GM19240 (cell line): ENCODE measurements around the gene SMTNL1.

Experiments
- DNase-seq: peaks from one replicate; pipeline ENCODE4 v3.0.0; 2011; ENCODE audit warnings: low spot score; ENCODE audit not compliant: insufficient read length

SMTNL1 gene

DNA sequence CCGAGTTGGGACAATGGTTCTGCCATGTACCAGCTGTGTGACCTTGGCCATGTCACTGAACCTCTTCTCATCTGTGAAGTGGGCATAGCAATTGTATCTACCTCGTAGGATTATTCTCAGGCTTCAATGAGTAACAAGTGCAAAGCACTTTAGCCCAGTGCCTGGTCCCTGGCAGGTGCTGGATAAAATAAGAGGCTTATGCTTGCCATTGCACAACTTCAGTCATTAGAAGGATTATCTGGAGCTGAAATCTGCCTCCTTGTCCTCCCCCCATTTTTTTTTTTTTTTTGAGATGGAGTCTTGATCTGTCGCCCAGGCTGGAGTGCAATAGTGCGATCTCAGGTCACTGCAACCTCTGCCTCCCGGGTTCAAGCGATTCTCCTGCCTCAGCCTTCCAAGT lies 7.2 kb downstream of the SMTNL1 start:
- DNase-seq, result no peak

DNA sequence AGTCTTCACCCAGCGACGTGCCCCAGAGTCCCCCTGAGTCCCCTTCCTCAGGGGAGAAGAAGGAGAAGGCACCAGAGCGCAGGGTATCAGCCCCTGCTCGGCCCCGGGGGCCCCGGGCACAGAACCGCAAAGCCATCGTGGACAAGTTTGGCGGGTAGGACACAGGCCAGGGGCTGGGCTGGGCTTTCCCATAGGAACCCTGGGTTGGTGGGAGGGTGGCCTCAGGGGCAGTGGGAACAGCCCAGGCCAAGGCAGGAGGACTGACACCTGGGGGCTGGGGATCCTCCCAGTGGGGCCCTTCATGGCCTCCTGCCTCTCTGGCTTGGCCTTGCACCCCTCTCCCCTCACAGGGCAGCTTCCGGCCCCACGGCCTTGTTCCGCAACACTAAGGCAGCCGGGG lies 8.5 kb downstream of the SMTNL1 start:
- no peak for DNase-seq

DNA sequence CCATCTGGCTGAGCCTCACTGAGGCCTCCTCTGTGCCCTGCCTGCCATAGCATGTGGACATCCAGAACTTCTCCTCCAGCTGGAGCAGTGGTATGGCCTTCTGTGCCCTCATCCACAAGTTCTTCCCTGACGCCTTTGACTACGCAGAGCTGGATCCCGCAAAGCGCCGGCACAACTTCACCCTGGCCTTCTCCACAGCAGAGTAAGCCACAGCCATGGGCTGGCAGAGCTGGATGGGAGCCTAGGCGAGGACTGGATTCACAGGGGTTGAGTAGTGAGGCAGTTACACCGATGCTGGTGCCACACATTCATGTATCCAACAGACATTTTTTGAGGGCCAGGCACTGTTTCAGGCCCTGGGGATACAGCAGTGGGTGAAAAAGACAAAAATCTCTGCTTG lies 9.1 kb downstream of the SMTNL1 start:
- no peak for DNase-seq

DNA sequence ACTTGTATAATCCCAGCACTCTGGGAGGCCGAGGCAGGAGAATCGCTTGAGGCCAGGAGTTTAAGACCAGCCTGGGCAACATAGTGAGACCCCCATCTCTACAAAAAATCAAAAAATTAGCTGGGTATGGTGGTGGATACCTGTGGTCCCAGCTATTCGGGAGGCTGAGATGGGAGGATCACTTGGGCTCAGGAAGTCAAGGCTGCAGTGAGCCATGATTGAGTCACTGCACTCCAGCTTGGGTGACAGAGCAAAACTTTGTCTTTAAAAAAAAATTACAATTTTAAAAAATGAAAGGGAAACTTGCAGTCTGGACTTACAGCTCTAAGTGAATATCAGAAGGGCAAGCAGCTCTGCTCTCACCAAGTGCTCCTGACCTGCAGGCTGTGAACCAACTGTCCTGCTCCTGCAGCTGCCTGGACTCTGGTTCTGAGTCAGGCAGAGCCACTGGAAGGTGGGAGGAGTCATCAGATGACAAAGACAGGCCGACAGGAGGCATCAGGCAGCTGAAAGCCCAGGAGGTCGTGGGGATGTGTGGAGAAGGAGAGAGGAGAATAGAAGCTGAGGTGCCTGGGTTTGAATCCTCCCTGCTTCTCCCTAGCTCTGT lies 9.6 kb downstream of the SMTNL1 start:
- no peak for DNase-seq

DNA sequence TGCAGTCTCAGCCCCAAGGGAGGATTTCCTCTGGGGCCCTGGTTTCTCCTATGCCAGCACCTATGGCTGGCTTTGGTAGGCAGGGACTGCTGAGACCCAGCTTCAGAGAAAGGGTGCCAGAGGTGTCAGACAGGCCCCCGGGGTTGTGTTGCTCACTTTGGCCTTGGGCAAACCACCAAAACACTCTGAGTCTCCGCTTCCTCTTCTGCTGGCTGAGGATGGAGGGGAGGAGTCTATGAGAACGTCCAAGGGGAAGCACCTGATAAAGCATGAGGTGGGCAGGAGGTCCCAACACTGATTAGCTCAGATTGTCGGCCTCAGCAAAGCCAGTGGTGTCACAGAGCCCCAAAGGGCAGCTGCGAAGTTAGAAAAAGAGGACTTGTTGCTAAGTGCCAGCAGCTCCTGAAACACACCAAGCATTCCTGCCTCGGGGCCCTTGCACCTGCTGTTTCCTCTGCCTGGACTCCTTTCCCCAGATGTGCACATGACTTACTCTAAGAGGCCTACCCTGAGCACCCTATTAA lies 10.5 kb downstream of the SMTNL1 start:
- peak; percentile 55 for DNase-seq

DNA sequence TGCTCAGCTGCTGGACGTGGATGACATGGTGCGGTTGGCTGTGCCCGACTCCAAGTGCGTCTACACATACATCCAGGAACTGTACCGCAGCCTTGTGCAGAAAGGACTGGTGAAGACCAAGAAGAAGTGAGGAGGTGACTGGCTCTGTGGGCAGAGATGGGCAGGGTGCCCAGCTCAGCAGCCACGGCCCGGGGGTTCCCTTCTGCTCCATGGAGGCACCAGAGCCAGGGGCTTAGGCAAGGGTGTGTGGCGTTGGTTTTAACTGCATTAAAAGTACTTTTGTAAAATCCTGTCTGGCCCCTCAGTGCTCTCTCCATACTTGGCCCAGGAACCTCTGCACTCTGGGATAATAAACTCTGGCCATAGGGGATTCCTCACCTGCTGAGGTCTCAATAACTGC lies 12.6 kb downstream of the SMTNL1 start:
- DNase-seq, result no peak

DNA sequence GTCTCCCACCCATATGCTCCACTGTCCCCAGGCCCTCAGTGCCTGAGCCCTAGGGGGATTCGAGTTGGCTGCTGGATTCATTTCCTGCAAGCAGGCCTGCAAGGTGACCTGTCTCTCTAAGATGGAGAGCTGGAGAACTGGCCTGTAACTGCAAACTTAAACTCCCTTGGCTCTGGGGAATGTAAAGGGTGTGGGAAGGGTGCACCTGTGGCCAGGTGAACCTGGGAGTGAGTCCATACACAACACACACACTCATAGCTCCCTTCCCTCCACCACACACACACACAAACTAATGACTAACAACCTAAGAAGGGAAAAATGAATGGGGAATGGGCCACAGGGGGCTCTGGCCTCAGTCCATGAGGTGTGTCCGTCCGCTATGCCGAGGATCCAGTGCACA lies 14.5 kb downstream of the SMTNL1 start:
- DNase-seq, result no peak

DNA sequence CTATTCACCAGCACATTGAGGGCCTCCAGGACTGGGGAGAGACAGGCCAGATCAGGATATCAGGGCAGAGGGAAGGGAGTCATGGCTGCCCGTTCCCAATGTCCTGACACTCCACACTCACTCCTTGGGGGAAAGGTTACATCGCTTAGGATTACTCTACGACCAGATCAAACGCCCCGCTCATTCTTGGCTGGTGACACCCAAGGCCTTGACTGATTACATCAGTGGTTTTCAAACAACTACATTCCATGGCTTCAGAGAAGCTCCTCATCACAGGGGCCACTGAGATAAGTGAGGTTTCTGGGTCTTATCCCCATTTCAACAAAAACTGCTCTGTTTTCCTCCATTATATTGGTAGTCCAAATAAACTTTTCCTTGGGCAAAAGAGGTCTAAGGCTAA lies 15.1 kb downstream of the SMTNL1 start:
- DNase-seq, result no peak

DNA sequence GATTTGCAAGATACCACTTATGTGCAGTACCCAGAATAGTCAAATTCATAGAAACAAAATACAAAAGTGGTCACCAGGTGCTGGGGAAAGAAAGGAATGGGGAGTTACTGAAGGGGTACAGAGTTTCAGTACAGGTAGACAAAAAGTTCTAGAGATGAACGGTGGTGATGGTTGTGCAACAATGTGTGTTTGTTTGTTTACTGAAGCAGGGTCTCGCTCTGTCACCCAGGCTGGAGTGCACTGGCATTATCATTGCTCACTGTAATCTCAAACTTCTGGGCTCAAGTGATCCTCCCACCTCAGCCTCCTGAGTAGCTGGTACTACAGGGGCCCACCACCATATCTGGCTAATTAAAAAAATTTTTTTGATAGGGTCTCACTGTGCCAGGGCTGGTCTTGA lies 18.0 kb downstream of the SMTNL1 start:
- DNase-seq, result no peak

DNA sequence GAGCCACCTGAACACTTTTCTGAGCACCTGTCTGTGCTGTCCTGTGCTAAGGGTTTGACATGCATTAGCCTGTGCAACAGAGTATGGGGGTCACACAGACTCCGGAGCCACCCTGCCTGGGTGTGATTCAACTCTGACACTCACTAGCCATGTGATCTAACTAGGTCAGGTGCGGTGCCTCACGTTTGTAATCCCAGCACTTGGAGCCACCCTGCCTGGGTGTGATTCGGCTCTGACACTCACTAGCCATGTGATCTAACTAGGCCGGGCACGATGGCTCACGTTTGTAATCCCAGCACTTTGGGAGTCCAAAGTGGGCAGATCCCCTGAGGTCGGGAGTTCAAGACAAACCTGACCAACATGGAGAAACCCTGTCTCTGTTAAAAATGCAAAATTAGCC lies 18.6 kb downstream of the SMTNL1 start:
- no peak for DNase-seq

DNA sequence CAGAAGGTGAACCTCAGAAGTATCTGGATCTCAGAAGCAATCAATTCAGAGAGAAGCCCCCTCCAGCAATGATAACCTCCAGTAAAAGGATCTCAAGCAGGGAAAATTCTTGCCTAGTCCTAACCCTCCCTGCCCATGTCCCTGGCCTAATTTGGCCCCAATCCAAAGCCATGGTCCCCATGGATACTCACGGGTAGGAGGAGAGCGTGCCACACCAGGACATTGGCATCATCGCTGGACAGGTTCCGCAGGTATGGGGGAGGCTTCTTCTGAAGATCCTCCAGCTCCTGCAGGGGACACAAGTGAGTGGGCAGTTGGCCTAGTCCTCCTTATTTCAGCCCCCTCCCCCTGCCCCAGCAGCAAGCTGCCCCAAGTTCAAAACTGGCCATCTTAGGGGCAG lies 22.8 kb downstream of the SMTNL1 start:
- DNase-seq, result no peak

DNA sequence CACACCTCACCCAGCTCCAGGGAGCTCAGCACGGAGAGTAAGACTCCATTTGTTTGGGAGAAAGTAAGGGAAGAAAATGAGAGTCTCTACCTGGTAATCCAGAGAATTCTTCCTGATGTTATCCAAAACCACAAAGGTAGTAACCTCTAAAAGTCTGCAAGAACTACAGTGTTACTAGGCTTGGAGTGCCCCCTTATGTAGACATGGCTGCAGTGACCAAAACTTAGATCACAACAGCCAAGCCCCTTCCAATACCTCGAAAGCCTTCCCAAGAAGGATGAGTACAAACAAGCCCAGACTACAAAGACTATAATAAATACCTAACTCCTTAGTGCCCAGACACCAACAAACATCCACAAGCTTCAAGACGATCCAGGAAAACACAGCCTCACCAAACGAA lies 25.2 kb downstream of the SMTNL1 start:
- DNase-seq, result no peak

DNA sequence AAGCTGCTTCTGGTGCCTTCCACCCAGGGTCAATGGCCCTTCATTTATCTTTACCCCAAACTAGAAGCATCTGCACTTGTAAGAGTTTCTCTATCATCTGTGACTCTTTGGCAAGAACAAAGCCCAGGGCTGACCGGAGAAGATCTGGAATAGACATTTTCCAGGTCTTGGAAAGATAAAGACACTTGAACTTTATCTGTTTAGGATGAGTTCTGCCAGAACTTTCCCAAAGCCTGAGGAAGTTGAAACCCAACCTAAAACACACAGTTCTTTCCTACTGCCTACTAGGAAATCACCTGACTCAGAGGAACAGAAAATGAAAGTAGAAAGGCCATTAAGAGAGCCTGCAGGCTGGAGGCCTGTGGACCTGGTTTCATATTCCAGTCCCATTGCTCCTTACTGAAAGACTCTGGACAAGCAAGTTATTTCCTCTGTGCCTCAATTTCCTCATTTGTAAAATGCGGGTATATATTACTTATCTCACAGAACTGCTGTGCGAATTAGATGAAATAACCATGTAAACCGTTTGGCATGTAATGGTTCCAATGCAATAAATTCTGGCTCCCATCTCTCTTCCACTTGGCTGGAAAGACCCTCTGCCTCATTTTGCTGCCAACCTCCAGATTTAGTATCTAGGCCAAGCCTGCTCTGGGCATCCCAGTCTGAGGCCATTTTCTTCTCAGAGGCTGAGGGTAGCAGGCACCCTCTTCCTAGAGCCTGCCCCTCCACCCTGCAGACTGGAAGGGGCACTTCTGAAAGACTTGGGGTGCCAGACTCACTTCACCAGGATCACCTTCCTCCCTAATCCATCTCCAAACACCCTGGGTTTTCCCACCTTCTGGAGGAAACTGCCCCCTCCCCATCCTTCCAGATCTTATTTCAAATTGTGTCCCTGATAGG lies 28.9 kb downstream of the SMTNL1 start:
- peak; percentile 55 for DNase-seq

DNA sequence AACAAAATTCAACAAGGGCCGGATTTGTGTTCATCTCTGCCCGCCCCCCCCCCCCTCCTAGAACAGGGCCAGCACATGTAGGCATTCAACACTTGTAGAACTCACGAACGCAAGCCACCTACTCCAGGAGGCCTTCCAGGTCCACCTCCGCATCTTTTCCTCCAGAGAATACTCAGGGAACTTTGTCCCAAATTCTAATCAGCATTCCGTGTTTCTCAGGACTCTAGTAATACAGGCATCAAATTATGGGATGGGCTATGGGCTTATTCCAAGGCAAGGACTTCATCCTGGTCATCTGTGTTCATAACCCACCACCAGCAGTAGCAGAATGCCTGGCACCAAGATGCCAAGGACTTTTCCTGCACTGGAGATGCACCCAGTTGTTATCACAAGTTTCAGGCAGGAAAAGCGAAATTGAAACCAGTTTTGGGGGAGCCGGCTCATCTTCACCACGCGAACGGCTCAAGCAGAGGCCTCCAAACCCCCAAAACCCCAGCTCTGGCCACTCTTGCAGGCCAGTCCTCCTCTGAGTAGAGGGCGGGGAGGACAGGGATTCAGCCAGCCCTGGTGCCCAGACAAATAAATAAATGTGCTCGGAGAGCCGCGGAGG lies 29.6 kb downstream of the SMTNL1 start:
- no peak for DNase-seq

DNA sequence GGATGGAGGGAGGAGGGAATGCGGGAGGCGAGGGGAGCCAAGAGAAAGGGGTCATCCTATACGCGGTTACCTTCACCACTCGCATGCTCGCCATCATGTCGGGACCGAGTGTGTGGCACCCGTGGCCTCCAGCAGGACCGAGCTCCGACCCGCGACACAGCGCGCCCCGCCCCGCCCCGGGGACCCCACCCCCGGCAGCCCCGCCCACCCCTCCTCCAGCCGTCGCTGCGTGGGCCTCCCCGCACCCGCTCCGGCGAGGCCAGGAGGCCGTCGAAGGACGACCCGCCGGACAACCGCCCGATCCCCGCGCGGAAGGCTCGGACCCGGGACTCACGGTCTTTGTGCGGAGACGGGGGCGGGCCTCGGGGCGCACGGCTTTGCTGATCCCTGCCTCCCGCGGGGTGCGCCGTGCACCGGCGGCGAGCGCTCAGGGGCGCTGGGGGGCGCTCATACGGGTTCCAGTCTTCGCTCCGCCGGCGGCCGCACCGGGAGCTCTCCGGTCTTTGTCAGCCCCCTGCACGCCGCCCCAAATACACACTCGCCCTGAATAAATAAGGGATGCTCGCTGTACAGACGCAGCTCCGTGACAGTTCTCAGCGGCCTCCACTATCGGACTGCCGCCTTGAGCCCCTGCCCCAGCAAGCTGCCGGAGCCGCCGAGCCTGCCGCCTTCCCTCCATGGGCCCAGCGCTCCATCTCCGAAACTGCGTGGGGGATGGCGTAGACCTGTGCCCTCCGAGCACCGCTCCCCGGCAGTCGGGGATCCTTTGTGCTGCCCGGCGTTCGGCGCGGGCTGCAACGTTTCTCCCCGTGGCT lies 30.3 kb downstream of the SMTNL1 start, which contains the start of gene UBE2L6:
Gene UBE2L6 (minus strand): TSS at position 158 of the 815 bp plus-strand sequence. CDS start 61 bp downstream, at position 97.
- DNase-seq, result peak; percentile 64

DNA sequence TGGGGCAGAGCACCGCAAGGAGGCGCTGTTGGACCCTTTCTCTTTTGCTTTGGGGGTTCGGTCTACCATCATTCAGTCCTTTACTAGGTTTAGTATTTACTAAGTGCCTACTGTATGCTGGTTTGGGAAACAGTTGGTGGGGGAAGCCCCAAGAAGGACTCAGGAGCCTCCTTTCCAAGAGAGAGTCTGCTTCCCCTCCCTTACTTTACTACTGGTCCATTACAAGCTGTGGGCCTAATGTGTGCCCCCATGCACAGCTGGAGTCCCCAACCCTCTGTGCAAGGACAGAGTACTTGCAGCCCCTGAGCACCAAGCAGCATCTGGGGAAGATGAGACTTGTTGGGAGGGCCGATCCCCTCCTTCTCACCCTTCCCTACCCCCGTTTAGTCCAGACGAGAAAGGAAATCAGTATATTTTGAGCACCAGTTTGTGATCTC lies 31.0 kb downstream of the SMTNL1 start:
- no peak for DNase-seq

DNA sequence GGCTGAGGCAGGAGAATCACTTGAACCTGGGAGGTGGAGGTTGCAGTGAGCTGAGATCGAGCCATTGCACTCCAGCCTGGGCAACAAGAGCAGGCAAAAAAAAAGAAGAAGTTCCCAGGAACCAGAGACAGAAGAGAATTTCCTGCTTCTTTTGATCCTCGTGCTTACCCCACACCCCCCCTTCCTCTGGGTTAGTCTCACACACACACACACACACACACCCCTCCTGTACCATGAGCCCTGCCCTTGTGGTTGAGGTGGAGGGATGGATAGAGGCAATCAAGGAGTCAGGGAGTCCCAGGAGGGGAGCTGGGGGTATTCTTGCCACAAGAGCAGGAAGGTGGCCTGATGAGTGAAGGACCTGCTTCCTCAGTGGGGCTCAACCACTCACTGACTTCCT lies 34.2 kb downstream of the SMTNL1 start:
- DNase-seq, result no peak

DNA sequence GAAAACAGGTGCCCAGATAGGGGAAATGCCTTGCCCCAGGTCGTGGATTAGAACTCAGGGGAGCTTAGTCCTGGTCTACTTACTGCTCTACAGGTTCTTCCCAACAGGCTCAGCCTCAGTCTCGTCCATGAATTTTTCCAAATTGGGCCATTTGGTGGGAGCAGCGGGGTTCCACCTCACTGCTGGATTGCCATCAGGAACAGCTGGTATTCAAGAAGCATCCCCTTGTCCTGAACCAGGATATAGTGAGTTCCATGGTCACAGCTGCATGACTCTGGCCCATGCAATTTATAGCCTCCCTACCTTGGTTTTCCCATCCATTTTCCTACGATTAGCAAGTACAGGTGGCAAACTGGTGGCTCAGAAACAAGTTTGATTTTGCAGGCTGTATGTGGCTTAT lies 36.7 kb downstream of the SMTNL1 start:
- DNase-seq, result no peak

DNA sequence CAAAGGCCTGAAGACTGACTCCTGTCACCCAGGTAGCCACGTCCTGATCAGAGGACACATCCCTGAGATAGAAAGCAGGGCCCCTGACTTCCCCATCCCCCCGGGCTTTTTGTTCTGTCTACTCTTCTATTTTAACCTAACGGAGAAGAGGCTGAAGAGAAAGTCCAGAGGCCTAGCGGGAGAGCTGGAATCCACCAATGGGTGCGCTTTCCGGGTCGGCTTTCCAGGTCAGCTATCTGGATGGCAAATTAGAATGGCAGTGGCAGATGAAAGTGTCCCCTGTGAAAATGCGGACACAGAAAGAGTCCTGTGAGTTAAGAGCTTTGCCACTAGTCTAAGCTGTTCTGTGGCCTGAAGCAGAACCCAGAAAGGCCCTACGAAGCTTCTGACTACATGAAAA lies 46.9 kb downstream of the SMTNL1 start:
- no peak for DNase-seq

DNA sequence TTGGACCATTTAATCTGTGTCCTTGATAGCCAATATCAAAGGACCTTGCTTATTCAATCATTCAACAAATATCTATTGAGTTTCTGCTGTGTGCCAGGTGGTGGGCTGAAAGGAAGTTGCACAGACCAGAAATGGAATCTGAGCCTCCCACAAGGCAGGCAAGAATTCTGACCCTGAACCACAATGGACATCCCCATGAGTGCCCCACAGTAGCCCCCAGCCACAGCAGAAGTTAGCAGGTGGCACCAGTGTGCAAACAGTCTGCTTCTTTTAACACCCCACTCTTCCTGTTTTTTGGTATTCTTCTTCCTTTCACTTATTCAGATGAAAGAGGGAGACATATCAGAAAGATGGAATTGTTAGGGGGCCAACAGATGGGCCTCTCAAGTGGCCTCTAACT lies 47.9 kb downstream of the SMTNL1 start:
- DNase-seq, result no peak

DNA sequence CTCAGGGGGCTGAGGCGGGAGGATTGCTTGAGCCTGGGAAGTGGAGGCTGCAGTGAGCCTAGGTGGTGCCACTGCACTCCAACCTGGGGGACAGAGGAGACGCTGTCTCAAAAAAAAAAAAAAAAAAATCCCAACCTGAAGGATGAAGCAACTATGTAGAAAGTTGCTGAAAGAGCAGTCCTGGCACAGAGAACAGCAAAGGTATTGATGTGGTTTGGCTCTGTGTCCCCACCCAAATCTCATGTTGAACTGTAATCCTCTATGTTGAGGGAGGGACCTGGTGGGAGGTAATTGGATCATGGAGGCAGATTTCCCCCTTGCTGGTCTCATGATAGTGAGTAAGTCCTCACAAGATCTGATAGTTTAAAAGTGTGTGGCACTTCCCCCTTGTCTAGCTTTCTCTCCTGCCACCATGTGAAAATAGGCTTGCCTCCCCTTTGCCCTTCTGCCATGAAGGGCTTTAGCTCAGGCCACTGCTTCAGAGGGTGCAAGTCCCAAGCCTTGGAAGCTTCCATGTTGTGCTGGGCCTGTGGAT lies 49.4 kb downstream of the SMTNL1 start:
- no peak for DNase-seq
